Amniotic stem cell (primary cell): Measurements from ENCODE around the gene GAB2.
"Not testable (repeated sequence)": the region's sequence is repeated elsewhere in the genome, so short reads cannot be mapped to it uniquely, and the experiment has no call there.

Experiments used
- DNase-seq: peaks from one replicate; lab custom pipeline; 2025; lab: John Stamatoyannopoulos, UW

GAB2 gene

GRCh38 chr11:78187366-78188285, 230.0 kb downstream of the GAB2 start:
- no peak for DNase-seq

DNA sequence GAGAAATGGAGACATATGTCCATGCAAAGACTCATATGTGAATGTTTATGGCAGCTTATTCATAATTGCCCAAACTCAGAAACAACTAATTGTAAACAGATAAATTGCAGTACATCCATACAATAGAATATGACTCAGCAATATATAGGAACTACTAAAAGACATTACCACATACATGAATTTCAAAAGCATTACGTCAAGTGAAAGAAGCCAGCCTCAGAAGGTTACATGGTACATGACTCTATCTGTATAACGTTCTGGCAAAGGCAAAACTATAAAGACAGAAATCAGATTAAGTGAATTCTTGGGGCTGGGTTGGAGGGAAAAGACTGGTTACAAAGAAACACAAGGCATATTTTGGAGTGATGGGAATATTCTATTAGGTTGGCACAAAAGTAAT, 236.4 kb downstream of the GAB2 start:
- DNase-seq, result no peak

- no peak for DNase-seq
Observed at GRCh38 chr11:78180751-78181150, 236.9 kb downstream of the GAB2 start.

DNA sequence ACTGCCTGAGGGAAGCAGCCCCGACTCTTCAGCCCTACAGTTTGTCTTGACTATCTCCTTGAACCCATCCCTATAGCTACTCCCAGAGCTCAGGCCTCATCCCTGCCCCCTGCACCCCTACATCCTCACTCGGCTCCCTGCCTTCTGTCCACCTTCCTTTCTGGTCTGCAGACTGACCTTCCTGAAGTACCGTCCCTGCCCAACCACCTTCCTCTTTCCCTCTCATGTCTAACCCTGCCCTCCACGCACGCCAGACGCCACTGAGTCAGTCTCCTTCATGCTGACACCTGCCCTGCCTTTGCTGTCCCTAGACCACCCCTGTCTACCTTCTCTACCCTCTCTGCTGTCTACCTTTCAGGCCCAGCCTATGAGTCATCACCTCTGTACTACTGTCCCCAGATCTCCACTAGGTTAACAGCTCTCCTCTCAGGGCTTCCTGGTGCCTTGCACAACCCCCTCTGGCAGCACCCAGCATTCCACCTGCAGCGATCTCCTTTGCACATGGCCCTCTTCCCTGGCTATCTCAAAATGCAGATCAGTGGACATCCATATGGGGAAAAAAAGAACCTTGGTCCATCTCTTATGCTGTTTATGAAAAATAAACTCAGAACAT, 238.1 kb downstream of the GAB2 start:
- no peak for DNase-seq

- DNase-seq, result no peak
Observed at GRCh38 chr11:78177216-78177615, 240.4 kb downstream of the GAB2 start.

- DNase-seq, result no peak
Observed at GRCh38 chr11:78176605-78177141, 240.9 kb downstream of the GAB2 start.

GRCh38 chr11:78175862-78176261, 241.8 kb downstream of the GAB2 start:
- not testable (repeated sequence) for DNase-seq

- DNase-seq, result no peak
Observed at GRCh38 chr11:78171951-78172350, 245.7 kb downstream of the GAB2 start.

- no peak for DNase-seq
Observed at GRCh38 chr11:78170874-78171549, 246.6 kb downstream of the GAB2 start.

DNA sequence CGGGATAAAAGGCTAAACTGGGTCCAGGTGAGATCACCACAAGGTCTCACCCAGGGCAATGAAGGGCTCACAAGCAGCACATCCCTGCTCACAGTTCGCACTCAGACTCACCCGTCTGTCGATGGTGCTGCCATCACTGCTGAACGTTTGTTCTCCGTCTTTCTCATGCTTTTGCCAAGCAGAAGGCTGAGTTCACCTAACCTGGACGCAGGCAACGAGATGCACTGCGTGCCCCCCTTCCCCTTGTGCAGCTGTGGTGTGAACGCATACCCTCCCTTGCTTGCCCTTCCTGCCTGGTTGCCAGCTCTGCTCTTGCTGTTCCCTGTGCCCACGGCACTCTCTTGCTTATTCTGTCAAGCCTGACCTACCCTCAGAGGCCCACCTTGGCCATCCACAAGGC, 247.2 kb downstream of the GAB2 start:
- no peak for DNase-seq

- no peak for DNase-seq
Observed at GRCh38 chr11:78168539-78169477, 248.8 kb downstream of the GAB2 start.

DNA sequence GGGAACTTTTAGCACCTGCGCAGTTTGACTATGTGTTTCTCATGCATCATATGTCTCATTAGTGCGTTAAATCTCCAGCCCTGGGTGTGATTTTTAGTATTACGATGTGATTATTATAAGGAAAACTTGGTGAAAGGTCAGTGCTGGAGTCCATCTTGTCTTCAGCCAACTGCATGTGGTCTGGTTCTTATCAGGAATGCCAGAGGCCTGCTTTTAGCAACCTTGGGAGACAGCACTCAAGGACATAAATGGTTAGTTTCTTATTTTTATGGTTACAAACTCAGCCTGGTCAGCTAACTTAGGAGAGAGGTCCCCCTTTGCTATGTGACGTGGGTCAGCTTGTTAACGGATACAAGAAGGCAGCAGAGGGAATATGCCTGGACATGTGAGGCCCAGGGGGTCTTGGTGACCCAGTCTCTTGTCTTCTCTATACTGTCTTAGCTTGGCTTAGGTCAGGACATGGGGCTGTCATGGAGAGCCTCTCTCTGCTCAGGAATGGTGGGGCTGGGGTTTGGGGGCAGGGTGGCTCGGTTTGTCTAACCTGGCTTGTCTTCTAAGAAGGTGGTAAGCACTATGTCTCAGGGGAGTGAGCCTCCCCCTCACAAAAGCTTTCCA, 250.7 kb downstream of the GAB2 start:
- no peak for DNase-seq
